ENCODE measurements around the gene MBOAT1. TPM values are rescaled to one million over a fixed set of nuclear protein-coding genes. Genes with fewer than 3 reads are reported as not detected.

The MBOAT1 gene
- total RNA-seq, 2 experiments from 2014 or later, result 14.1 to 14.8 TPM

DNA sequence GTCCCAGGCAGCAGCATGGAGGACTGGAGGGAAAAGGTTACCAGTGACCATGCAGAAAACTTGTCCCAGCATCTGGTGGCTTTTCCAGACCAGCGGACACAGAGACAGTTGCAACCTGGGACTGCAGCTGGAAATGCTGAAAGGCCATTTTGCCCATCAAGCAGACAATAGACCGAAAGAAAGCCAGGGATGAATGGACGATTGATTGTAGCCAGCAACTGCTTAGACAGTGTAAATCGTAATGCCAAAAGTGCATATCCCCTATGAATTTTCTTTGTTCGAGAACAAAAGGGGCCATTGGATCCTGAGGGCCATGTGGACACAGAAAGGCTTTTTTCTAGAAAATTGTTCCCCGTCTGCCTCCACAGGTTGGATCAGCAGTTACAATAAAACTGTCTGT is 115.7 kb downstream of the MBOAT1 start:
- ATAC-seq (ENCODE audit: low read depth) (no peak), DNase-seq (no peak)
- POLR2A ChIA-PET, result no interaction called here
- peaks cover 1% of the 10 kb centered on the region for H3K36me3 Mint-ChIP-seq
- no peak overlapping the region for H3K4me3 Mint-ChIP-seq
- H3K4me1 Mint-ChIP-seq, result no peaks in the 10 kb centered on the region
- no peak overlapping the region for H3K27ac Mint-ChIP-seq
- H3K9me3 Mint-ChIP-seq, result no peaks in the 10 kb centered on the region
- no peaks in the 10 kb centered on the region for H3K27me3 Mint-ChIP-seq

DNA sequence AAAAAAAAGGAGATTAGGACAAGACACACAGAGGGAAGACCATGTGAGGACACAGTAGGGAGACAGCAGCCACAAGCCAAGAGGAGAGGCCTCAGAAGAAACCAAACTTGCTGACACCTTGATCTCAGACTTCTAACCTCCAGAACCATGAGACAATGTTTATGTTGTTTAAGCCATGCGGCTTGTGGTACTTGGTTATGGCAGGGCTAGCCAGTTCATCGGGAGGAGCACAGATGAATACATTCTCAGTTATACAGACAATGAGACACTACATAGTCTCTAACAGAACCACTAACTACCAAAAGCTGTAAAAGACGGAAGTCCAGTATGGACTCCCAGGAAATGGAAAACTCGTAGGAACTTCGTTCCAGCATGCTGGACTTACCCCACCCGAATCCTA is 116.8 kb downstream of the MBOAT1 start:
- H3K36me3 Mint-ChIP-seq, result no peaks in the 10 kb centered on the region
- DNase-seq (no peak), ATAC-seq (ENCODE audit: low read depth) (no peak)
- no peaks in the 10 kb centered on the region for H3K4me1 Mint-ChIP-seq
- no peak overlapping the region for H3K27ac Mint-ChIP-seq
- H3K4me3 Mint-ChIP-seq, result no peak overlapping the region
- H3K9me3 Mint-ChIP-seq, result no peaks in the 10 kb centered on the region
- POLR2A ChIA-PET, result no interaction called here
- no peaks in the 10 kb centered on the region for H3K27me3 Mint-ChIP-seq

DNA sequence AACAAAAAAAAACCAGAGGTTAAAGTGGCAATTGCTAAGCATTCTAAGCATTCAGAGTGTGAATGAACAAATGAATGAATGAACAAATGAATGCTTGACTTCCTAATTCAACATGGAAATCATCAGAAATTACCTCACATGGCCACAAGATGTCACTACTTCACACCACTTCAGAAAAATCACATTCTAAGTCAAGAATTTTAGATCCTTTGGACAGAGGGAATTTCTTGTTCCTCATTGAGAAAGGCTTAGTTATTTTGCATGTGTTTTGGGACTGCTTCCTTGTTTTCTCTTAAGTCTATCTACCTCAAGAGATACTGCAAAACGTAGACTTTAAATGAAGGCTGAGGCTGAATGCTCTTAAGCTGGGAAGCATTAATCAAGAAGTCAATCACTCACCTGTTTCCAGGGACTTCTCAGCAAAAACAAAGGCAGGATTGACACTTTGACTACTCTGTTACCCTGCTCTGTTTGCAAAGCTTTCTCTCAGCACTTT is 120.2 kb downstream of the MBOAT1 start:
- Mint-ChIP-seq H3K4me3 (no peak overlapping the region), H3K36me3 (no peaks in the 10 kb centered on the region), H3K27me3 (no peaks in the 10 kb centered on the region), H3K4me1 (no peaks in the 10 kb centered on the region), H3K27ac (no peak overlapping the region), H3K9me3 (no peaks in the 10 kb centered on the region)
- POLR2A ChIA-PET, result no interaction called here
- no peak for ATAC-seq (ENCODE audit: low read depth)
- DNase-seq, result no peak

DNA sequence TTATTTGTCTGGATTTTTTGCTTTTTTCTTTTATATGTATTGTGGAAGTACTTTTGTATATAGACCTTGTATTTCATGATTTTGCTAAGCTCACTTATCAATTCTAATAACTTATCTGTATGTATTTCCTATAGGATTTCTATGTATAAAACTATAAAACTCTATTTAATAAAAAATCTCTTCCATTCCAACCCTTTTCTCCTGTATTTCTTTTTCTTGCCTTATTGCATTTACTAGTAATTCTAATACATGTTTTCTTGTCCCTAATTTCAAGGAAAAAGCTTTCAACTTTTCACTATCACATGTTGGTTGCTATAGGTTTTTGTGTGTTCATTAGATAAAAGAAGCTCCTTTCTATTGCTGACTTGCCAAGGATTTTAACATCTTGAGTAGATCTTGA is 125.3 kb downstream of the MBOAT1 start:
- POLR2A ChIA-PET, result no interaction called here

DNA sequence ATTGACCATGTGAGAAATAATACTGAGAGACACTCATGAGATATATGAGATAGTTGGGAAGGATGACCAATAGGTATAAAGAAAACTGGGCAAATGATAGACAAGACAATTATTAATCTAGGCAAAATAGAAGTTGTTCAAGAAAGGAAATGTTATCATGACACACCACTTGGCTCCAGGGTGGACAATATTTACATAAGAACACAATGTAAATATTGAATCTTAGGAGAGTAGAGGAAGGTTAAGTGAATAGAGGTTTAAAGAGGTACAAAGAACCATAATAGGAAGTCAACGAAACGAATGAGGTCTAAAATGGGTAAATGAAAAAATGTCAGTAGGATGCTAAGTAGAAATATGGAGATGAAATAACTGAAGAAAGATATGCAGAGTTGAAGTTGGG is 126.5 kb downstream of the MBOAT1 start:
- Mint-ChIP-seq H3K9me3 (no peaks in the 10 kb centered on the region), H3K27ac (no peak overlapping the region), H3K4me3 (no peak overlapping the region), H3K36me3 (no peaks in the 10 kb centered on the region), H3K4me1 (no peaks in the 10 kb centered on the region), H3K27me3 (peaks cover 2% of the 10 kb centered on the region)
- ATAC-seq (ENCODE audit: low read depth) (no peak), DNase-seq (no peak)
- POLR2A ChIA-PET, result no interaction called here

More for the DNA sequence above, 125.3 kb downstream of the MBOAT1 start:
- H3K27ac Mint-ChIP-seq, result no peak overlapping the region
- ATAC-seq (ENCODE audit: low read depth) (no peak), DNase-seq (no peak)
- H3K9me3 Mint-ChIP-seq, result no peaks in the 10 kb centered on the region
- no peak overlapping the region for H3K4me3 Mint-ChIP-seq
- no peaks in the 10 kb centered on the region for H3K4me1 Mint-ChIP-seq
- H3K27me3 Mint-ChIP-seq, result peaks cover 2% of the 10 kb centered on the region
- no peaks in the 10 kb centered on the region for H3K36me3 Mint-ChIP-seq

DNA sequence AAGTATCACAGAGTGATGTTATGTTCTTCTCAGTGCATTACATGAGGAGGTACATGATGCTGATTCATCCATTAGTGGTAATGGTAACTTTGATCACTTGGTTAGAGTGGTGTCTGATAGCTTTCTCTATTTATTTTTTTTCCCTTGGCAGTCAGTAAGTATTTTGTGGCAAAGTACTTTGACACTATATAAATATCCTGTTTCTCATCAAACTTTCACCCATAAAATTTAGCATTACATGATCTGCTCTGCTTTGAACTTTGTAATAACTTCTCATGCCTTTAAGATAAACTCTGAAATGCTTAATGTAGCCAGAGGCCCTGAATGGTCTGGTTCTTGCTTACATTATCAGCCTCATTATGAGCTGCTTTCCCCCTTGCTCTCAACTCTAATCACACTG is 127.9 kb downstream of the MBOAT1 start:
- ATAC-seq (ENCODE audit: low read depth) (no peak), DNase-seq (no peak)
- Mint-ChIP-seq H3K9me3 (no peaks in the 10 kb centered on the region), H3K27ac (no peak overlapping the region), H3K4me1 (no peaks in the 10 kb centered on the region), H3K36me3 (no peaks in the 10 kb centered on the region), H3K4me3 (no peak overlapping the region), H3K27me3 (peaks cover 2% of the 10 kb centered on the region)
- POLR2A ChIA-PET, result no interaction called here

GRCh38 chr6:20071998-20072397 is 140.3 kb downstream of the MBOAT1 start:
- Mint-ChIP-seq H3K36me3 (no peaks in the 10 kb centered on the region), H3K4me3 (no peak overlapping the region), H3K9me3 (peaks cover 7% of the 10 kb centered on the region), H3K4me1 (no peaks in the 10 kb centered on the region), H3K27me3 (peaks cover 16% of the 10 kb centered on the region), H3K27ac (no peak overlapping the region)
- POLR2A ChIA-PET, result no interaction called here
- no peak for DNase-seq
- no peak for ATAC-seq (ENCODE audit: low read depth)

DNA sequence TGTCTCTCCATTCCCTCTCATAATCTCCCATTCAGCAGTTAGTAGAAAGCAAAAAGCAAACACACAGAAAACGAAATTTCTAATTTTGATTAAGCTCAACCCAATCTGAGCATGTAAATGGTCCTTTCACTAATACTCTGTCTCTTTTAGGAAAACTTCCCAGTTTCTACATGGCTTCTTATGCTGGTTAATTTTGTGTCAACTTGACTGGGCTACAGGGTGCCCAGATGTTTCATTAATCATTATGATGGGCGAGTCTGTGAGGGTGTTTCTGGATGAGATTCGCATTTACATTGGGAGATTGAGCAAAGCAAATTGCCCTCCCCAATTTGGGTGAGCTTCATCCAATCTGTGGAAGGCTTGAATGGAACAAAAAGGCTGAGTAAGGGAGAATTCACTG is 142.2 kb downstream of the MBOAT1 start:
- Mint-ChIP-seq H3K36me3 (no peaks in the 10 kb centered on the region), H3K4me3 (no peak overlapping the region), H3K27me3 (peaks cover 5% of the 10 kb centered on the region), H3K9me3 (no peaks in the 10 kb centered on the region), H3K4me1 (no peaks in the 10 kb centered on the region), H3K27ac (no peak overlapping the region)
- ATAC-seq (ENCODE audit: low read depth) (no peak), DNase-seq (no peak)
- POLR2A ChIA-PET, result no interaction called here

- Mint-ChIP-seq H3K4me1 (no peaks in the 10 kb centered on the region), H3K27ac (no peak overlapping the region), H3K36me3 (no peaks in the 10 kb centered on the region), H3K27me3 (peaks cover 5% of the 10 kb centered on the region), H3K4me3 (no peak overlapping the region), H3K9me3 (no peaks in the 10 kb centered on the region)
- POLR2A ChIA-PET, result no interaction called here
- no peak for ATAC-seq (ENCODE audit: low read depth)
- DNase-seq, result no peak
These were observed 143.2 kb downstream of the MBOAT1 start for GRCh38 chr6:20069021-20069522.

GRCh38 chr6:20068421-20068988 is 143.8 kb downstream of the MBOAT1 start:
- POLR2A ChIA-PET, result no interaction called here
- ATAC-seq (ENCODE audit: low read depth), result no peak

DNA sequence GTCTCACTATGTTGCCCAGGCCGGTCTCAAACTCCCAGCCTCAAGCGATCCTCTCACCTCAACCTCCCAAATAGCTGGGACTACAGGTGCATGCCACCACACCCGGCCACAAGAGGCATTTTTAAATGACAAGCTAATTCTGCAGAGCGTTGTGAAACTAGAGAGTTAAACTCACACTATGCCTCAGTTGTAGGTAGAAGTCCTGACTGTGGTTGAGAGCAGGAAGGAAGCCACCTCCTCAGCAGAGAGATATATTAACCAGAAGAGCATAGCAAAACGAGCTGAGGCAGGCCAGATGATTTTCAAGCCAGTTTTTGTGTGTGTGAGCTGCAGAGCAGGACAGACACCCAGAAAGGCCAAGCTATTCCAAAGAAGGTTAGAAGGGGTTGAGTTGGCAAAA is 150.3 kb downstream of the MBOAT1 start:
- Mint-ChIP-seq H3K27me3 (peaks cover 9% of the 10 kb centered on the region), H3K4me3 (no peak overlapping the region), H3K9me3 (peaks cover 1% of the 10 kb centered on the region), H3K36me3 (no peaks in the 10 kb centered on the region), H3K27ac (no peak overlapping the region), H3K4me1 (peaks cover 9% of the 10 kb centered on the region)
- DNase-seq (no peak), ATAC-seq (ENCODE audit: low read depth) (peak; percentile 39)
- POLR2A ChIA-PET, result no interaction called here

More at GRCh38 chr6:20068421-20068988, 143.8 kb downstream of the MBOAT1 start:
- Mint-ChIP-seq H3K4me3 (no peak overlapping the region), H3K36me3 (no peaks in the 10 kb centered on the region), H3K4me1 (no peaks in the 10 kb centered on the region), H3K27ac (no peak overlapping the region), H3K9me3 (peaks cover 1% of the 10 kb centered on the region), H3K27me3 (peaks cover 7% of the 10 kb centered on the region)
- no peak for DNase-seq

DNA sequence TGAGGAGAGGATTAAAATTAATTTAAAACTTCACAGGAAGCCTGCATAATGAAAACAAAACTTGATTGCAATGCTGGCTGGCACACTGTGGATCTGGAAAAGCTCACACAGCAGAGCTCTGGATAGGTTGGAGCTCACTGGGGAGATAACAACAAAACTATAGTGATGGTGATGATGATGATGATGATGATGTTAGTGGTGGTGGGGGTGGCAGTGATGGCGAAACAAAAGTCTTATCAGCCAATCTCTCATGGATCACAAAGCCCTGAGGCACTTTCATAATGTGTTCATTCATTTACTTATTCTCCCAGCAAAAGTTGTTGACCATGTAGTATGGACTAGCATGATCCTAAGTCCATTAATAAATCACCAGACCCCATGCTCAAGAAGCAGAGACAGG is 152.0 kb downstream of the MBOAT1 start:
- peaks cover 1% of the 10 kb centered on the region for H3K9me3 Mint-ChIP-seq
- DNase-seq (no peak), ATAC-seq (ENCODE audit: low read depth) (no peak)
- no peak overlapping the region for H3K4me3 Mint-ChIP-seq
- no peaks in the 10 kb centered on the region for H3K36me3 Mint-ChIP-seq
- POLR2A ChIA-PET, result no interaction called here
- H3K4me1 Mint-ChIP-seq, result peaks cover 9% of the 10 kb centered on the region
- H3K27ac Mint-ChIP-seq, result no peak overlapping the region
- peaks cover 14% of the 10 kb centered on the region for H3K27me3 Mint-ChIP-seq

DNA sequence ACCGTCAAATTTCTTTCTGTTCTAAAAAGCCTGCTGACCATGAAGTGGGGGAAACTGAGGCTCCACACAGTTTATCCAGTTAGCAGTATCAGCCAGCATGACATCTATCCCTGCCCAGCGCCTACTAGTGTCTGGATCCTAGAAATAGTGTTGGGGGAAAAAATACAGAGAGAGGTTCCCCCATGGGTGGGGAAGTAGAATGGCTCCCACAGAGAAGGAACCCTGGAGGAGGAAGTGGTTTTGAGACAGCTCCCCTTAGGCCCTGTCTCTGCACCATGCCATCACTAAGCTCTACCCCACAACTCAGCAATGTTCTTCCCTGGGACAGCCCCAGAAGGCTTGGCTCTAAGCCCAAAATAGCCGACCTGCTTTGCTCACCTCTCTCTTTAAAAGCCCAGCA is 153.4 kb downstream of the MBOAT1 start:
- DNase-seq (no peak), ATAC-seq (ENCODE audit: low read depth) (no peak)
- no peak overlapping the region for H3K4me3 Mint-ChIP-seq
- H3K36me3 Mint-ChIP-seq, result no peaks in the 10 kb centered on the region
- no peak overlapping the region for H3K27ac Mint-ChIP-seq
- POLR2A ChIA-PET, result no interaction called here
- peaks cover 9% of the 10 kb centered on the region for H3K4me1 Mint-ChIP-seq
- peaks cover 1% of the 10 kb centered on the region for H3K9me3 Mint-ChIP-seq
- peaks cover 14% of the 10 kb centered on the region for H3K27me3 Mint-ChIP-seq

DNA sequence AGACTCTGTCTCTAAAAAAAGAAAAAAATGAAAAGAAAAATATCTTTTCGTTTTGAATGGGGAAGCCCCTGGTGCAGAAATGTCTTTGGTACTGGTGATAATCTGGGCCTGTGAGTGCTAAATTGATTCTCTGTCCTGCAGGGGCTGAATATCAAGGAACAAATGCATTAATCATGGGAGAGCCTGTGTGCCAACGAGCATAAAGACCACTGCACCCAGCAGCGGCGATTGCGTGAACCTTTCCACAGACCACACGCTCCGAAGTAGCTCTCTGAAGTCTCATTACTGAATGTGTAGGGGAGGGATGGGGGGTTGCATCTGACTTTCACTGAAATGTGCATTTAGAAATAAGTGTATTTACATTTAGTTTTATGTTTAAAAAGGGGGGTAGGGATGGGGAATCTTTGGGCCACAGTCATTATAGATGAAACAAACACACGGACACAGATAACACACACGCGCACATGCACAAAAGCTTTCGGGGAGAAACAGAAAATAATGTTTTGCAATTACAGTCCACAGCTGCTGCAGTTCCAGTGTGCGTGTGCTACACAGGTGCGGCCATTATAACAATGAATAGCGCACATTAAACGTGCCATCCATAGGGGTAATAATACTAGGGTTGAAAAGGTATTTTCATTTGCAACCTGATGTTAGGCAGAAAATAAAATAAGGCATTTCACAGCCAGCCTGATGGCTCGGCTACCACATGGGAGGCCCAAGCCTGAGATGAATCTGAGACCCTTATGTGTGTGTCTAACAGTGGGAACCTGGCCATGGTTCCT is 154.0 kb downstream of the MBOAT1 start:
- POLR2A ChIA-PET, result no interaction called here
- H3K4me1 Mint-ChIP-seq, result peaks cover 9% of the 10 kb centered on the region
- DNase-seq (no peak), ATAC-seq (ENCODE audit: low read depth) (no peak)
- H3K27me3 Mint-ChIP-seq, result peaks cover 12% of the 10 kb centered on the region
- no peak overlapping the region for H3K4me3 Mint-ChIP-seq
- no peak overlapping the region for H3K27ac Mint-ChIP-seq
- no peaks in the 10 kb centered on the region for H3K36me3 Mint-ChIP-seq
- no peaks in the 10 kb centered on the region for H3K9me3 Mint-ChIP-seq

Data from activated naive CD8-positive, alpha-beta T cell treated with anti-CD3 and anti-CD28 coated beads, Interleukin-2, amount 10 ng/mL, durations not matched to agents 7 days and 5 days (primary cell).